ENCODE measurements around the gene TBC1D17. TPM values are rescaled to one million over a fixed set of nuclear protein-coding genes. Genes with fewer than 3 reads are reported as not detected.
A peak's percentile ranks its signal among the peaks of the same experiment; 100 is the strongest.

Gene TBC1D17
- total RNA-seq, 1 experiment from 2014 or later = 12.6 TPM

DNA sequence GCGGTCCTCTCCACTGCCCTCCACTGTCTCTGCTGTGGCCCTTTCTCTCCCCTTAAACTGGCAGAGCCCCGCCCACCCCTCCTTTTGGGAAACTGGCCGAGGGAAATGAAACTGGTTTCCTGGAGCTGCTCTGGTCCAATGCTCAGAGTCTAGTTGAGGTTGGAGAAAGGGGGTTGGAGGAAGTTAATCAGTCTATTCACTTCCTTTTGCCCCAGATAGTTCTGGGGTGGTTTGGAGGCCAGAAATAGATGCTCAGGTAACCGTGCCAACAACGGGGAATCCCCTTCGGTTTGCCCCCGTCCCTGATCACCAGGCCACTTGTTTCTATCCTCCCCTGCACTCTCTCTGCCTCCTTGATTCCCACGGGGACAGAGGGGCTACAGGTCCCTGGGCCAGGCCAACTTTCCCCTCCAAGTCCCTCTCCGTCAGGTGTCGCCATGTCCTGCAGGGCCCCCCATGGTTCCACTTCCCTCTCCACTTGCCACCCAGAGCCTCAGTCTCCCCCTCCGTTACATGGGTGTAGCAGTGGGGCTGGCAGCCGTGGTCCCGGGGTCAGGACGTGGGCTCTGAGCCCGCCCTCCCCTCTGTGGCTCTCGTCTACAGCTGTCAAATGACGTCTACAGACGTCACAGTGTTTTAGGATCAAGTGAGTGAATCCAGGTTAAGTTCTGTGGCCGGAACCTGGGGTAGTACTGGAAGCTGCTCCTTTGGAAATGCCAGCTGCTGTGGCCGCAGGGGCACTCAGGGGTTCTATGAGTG, 19.5 kb downstream of the TBC1D17 start, which contains the start of gene IL4I1:
Gene IL4I1 (minus strand): TSS at position 25 of the 759 bp plus-strand sequence. CDS start 727 bp downstream, outside the sequence.
- Histone ChIP-seq H3K4me3 (ENCODE audit: insufficient read depth, low read depth, low read length) (no peak within 1 kb of the TSS), H3K27me3 (ENCODE audit: control insufficient read depth, insufficient read depth, low read length) (no peaks in the 10 kb centered on the region)
- DNase-seq = peak; percentile 78

DNA sequence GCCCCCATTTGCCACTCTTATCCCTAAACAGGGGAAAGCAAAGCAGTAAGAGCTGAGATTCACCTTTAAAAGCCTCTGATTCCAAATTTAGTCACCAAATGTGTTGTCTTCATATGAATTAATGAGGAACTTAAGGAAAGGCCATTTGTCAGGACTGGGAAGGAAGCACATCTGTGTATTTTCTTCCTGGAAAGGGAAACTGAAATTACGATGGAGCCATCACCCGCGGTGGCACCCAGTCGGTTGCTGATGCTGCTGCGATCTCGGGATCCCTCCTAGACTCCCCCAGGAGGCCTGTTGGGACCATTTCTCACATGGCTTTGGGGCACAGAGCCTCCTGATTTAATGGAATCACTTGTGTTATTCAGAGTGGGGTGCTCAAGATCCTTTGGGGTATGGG, 26.6 kb downstream of the TBC1D17 start:
- DNase-seq = no peak
- peaks cover 11% of the 10 kb centered on the region for H3K36me3 ChIP-seq (replicated peaks; ENCODE audit: control insufficient read depth, insufficient read depth, low read length)
- H3K4me3 ChIP-seq (ENCODE audit: insufficient read depth, low read depth, low read length) = no peak overlapping the region
- H3K27me3 ChIP-seq (ENCODE audit: control insufficient read depth, insufficient read depth, low read length) = no peaks in the 10 kb centered on the region

More for the DNA sequence above, 19.5 kb downstream of the TBC1D17 start, which contains the start of gene IL4I1:
- H3K36me3 ChIP-seq (replicated peaks; ENCODE audit: control insufficient read depth, insufficient read depth, low read length) = no peaks in the 10 kb centered on the region

DNA sequence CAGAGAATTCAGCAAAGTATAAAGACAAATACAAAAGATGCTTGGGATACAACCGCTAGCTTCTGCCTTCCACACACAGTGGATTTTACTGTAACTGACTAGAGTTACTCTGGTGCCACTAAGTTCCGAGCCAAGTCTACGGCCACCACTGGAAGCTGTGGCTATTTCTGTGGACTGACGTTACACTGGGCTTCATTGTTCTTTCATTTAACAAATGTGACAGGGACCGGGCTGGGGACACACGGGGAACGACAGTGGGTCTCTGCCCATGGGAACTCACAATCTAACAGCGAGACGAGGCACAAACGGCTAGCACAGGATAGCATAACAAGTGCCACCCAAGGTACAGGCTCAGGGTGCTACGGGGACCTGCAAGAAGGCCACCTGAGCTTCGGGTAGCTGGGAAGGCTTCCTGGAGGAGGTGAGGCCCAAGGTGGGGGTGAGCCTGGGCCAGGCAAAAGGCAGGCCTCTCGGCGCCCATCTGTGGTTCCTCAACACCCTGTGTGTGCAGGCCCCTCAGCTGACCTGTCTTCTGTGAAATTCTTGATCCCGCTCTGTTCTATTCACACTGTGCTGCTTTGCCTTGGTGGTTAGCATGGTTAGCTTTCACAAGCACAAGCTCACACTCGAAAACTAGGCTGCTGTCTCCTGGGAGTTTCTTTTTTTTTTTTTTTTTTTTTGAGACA, 29.5 kb downstream of the TBC1D17 start:
- Histone ChIP-seq H3K4me3 (ENCODE audit: insufficient read depth, low read depth, low read length) (no peak overlapping the region), H3K27me3 (ENCODE audit: control insufficient read depth, insufficient read depth, low read length) (no peaks in the 10 kb centered on the region), H3K36me3 (replicated peaks; ENCODE audit: control insufficient read depth, insufficient read depth, low read length) (peaks cover 16% of the 10 kb centered on the region)
- no peak for DNase-seq

- peaks cover 16% of the 10 kb centered on the region for H3K36me3 ChIP-seq (replicated peaks; ENCODE audit: control insufficient read depth, insufficient read depth, low read length)
- no peak for DNase-seq
- no peaks in the 10 kb centered on the region for H3K27me3 ChIP-seq (ENCODE audit: control insufficient read depth, insufficient read depth, low read length)
- no peak overlapping the region for H3K4me3 ChIP-seq (ENCODE audit: insufficient read depth, low read depth, low read length)
Measured at GRCh38 chr19:49907745-49908446, 30.4 kb downstream of the TBC1D17 start.

GRCh38 chr19:49908480-49909420, 31.2 kb downstream of the TBC1D17 start:
- no peak overlapping the region for H3K4me3 ChIP-seq (ENCODE audit: insufficient read depth, low read depth, low read length)
- H3K36me3 ChIP-seq (replicated peaks; ENCODE audit: control insufficient read depth, insufficient read depth, low read length) = peaks cover 20% of the 10 kb centered on the region
- DNase-seq = no peak
- no peaks in the 10 kb centered on the region for H3K27me3 ChIP-seq (ENCODE audit: control insufficient read depth, insufficient read depth, low read length)

DNA sequence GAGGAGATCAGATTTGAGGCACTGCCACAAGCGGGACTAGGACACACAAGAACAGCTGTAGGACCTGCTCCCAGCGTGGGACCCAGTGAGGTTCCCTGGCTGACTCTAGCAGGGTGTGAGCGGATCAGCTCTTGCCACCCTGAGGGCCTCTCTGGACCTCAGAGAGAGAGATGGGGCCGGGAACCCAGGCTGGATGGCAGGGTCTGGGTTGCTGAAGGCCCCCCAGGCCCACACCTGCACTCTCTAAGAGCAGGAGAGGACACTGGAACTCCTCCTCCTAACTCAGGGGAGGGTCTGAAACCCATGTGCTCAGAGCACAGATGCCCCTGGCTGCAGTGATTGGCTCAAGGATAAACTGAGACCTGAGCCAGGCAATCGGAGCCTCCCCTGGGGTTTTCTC, 32.7 kb downstream of the TBC1D17 start:
- Histone ChIP-seq H3K36me3 (replicated peaks; ENCODE audit: control insufficient read depth, insufficient read depth, low read length) (peaks cover 25% of the 10 kb centered on the region), H3K4me3 (ENCODE audit: insufficient read depth, low read depth, low read length) (no peak overlapping the region), H3K27me3 (ENCODE audit: control insufficient read depth, insufficient read depth, low read length) (no peaks in the 10 kb centered on the region)
- DNase-seq = no peak

- Histone ChIP-seq H3K36me3 (replicated peaks; ENCODE audit: control insufficient read depth, insufficient read depth, low read length) (peaks cover 29% of the 10 kb centered on the region), H3K4me3 (ENCODE audit: insufficient read depth, low read depth, low read length) (no peak overlapping the region), H3K27me3 (ENCODE audit: control insufficient read depth, insufficient read depth, low read length) (no peaks in the 10 kb centered on the region)
- no peak for DNase-seq
Measured at GRCh38 chr19:49911381-49912145, 34.1 kb downstream of the TBC1D17 start.

DNA sequence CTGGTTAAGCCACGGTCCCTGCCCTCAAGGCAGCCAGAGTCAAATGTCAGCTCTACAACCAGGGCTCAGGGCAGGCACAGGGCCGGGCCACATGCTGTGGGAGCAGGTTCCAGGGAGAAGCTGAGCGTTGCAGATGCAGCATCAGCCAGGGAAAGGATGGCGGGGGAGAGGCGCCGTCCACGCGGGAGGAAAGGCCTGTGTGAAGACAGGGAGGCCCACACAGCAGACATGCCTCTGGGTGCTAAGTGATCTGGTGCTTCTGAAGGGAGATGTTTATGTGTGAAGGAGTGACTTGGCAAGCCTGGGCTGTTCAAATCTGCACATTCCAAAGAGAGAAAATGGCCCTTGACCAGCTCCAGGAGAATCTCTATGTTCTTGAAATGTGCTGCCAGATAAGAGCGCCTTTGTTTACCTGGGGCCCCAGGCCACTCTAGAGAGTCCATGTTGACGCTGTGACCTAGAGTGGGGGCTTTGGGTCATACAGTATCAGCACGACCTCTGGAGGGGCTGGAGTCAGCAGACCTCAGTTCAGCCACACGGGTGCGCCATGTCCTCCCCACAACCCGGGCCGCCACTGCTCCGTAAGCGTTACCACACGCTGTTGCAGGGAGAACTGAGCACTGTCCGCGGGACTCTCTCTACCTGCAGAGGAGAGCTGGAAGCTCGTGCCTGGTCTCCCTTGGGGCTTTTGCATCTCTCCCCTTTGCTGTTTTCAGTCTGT, 35.6 kb downstream of the TBC1D17 start:
- DNase-seq = peak; percentile 84
- peaks cover 29% of the 10 kb centered on the region for H3K36me3 ChIP-seq (replicated peaks; ENCODE audit: control insufficient read depth, insufficient read depth, low read length)
- no peak overlapping the region for H3K4me3 ChIP-seq (ENCODE audit: insufficient read depth, low read depth, low read length)
- H3K27me3 ChIP-seq (ENCODE audit: control insufficient read depth, insufficient read depth, low read length) = no peaks in the 10 kb centered on the region

- no peak for DNase-seq
- no peak overlapping the region for H3K4me3 ChIP-seq (ENCODE audit: insufficient read depth, low read depth, low read length)
- peaks cover 25% of the 10 kb centered on the region for H3K36me3 ChIP-seq (replicated peaks; ENCODE audit: control insufficient read depth, insufficient read depth, low read length)
- no peaks in the 10 kb centered on the region for H3K27me3 ChIP-seq (ENCODE audit: control insufficient read depth, insufficient read depth, low read length)
Measured at GRCh38 chr19:49913720-49914119, 36.2 kb downstream of the TBC1D17 start.

GRCh38 chr19:49915271-49915670, 37.8 kb downstream of the TBC1D17 start:
- Histone ChIP-seq H3K4me3 (ENCODE audit: insufficient read depth, low read depth, low read length) (no peak overlapping the region), H3K36me3 (replicated peaks; ENCODE audit: control insufficient read depth, insufficient read depth, low read length) (peaks cover 18% of the 10 kb centered on the region), H3K27me3 (ENCODE audit: control insufficient read depth, insufficient read depth, low read length) (no peaks in the 10 kb centered on the region)
- no peak for DNase-seq

GRCh38 chr19:49916839-49917733, 39.6 kb downstream of the TBC1D17 start:
- H3K36me3 ChIP-seq (replicated peaks; ENCODE audit: control insufficient read depth, insufficient read depth, low read length) = peaks cover 18% of the 10 kb centered on the region
- H3K4me3 ChIP-seq (ENCODE audit: insufficient read depth, low read depth, low read length) = no peak overlapping the region
- H3K27me3 ChIP-seq (ENCODE audit: control insufficient read depth, insufficient read depth, low read length) = no peaks in the 10 kb centered on the region
- peak; percentile 83 for DNase-seq

DNA sequence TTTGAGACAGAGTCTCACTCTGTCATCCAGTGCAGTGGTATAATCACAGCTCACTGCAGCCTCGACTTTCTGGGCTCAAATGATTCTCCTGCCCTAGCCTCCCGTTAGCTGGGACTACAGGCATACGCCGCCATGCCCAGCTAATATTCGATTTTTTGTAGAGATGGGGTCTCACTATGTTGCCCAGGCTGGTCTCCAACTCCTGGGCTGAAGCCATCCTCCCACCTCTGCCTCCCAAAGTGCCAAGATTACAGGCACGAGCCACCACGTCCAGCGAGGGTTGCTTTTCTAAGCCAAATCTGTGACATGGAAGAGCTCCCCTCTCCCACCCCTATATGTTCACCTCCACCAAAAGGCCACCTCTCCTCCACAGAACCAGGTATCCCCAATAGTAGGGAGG, 40.6 kb downstream of the TBC1D17 start:
- DNase-seq = no peak
- no peak overlapping the region for H3K4me3 ChIP-seq (ENCODE audit: insufficient read depth, low read depth, low read length)
- no peaks in the 10 kb centered on the region for H3K27me3 ChIP-seq (ENCODE audit: control insufficient read depth, insufficient read depth, low read length)
- H3K36me3 ChIP-seq (replicated peaks; ENCODE audit: control insufficient read depth, insufficient read depth, low read length) = peaks cover 24% of the 10 kb centered on the region

All from H7 (cell line).